Stimulated activated CD8-positive, alpha-beta memory T cell treated with anti-CD3 and anti-CD28 coated beads, Interleukin-7, amount 100 ng/mL, for 1 hour (primary cell): ENCODE data around the gene MYLK4.

Source experiments
- DNase-seq, 2 donors: peaks; one replicate each; pipeline ENCODE4 v3.0.0-alpha.2; 2020; ENCODE audit warnings: low read depth in 2 of 2

Gene MYLK4

DNA sequence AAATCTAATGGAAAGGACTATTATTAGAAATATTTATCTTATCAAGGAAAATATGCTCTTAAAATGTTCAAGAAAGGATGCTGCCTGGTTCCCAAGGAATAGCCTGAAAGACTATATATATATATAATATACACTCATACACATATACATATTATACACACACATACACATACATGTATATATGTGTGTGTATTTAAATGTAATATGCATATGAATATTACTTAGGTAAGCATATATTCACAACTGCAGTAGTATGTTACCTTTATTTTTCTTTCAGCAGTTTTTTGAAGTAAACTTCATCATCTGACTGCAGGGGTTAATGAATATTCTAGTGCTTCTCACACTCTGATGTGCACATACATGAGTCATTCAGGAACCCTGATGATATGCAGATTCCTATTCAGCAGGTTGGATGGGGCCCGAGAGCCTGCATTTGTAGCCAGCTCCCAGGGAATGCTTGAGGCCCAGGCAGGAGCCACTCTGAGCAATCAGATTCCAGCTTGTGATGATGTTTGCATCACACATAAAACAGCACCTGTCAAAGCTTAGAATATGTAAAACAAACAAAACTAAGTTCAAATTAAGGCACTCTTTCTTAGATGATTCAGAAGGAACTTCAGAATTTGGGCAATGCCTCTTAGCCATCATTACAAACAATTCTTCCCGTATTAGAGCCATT, 16.1 kb downstream of the MYLK4 start:
- DNase-seq = no peak

DNA sequence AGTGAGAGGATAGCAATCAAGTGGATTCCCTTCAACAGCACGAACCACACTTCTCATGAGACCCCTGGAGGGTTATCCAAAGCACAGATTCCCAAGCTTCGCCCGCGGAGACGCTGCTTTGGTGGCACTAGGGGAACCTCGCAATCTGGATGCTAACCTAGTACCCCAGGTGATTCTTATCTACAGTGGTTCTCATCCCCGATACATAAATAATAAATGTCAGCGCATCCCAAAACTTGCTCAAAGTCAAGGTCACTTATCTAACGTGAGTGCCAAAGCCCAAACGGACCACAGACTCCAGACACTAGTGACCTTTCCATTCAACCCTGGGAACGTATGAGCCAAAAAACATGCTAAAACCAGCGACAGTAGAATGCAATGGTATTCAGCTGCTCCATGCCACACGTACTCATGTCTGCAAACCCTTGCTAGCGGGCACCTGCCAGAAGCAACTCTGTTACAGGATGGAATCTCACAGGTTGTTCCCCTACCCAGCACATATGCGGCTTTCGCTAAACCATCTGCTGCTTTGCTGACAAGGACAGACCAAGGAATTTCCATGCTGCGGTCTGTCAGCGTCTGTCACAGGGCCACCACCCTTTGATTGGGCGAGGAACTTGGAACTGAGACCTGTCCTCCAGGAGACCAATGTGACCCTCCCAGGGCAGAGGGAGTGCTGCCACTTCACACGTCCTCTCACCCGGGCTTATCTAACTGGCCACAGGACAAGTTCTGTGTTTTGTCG, 16.8 kb downstream of the MYLK4 start:
- no peak for DNase-seq

DNA sequence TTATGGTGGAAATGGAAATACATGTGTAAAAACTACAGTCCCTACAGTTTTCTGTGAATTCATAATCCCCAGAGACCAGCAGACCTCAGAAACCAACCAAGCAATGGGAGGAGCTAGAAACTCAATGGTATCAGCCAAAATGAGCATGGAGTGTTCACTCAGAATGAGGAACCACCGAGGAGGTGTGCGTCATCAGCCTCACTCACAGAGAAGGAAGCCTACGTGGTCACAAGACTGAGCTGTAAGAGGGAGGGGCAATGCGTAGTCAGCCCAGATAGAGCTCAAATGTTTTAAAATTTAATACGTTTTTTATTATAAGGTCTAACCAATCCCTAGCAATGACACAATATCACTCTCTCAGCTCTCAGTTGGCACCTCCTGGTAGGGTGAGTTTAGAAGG, 17.4 kb downstream of the MYLK4 start:
- DNase-seq = peak in 1 of 2 donors; percentile 3

DNA sequence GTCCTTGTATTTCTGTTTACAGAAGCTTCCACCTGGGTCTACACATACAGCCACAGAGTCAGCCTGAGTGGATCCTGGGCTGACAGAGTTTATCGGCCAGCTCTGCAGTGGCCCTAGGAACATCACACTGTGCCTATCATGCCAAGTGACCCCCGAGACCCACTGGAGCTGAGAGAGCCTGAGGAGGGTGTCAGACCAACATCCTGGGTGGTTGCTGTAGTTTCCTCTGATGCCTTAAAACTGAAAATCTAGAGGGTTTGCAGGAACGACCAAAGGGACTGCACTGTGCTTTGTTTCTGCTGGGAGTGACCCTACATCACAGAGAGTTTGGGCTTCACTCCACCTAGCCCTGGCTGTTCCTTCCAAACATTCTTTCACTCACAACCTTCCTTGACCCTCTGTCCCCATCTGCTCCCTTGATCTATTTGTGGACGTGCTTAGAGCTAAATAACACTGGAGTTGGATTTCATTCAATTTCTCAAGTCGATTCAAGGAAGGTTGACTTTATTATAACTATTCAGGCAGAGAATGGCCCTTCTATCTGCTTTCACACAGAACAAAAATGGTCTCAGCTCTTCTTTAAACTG, 18.1 kb downstream of the MYLK4 start:
- no peak for DNase-seq

DNA sequence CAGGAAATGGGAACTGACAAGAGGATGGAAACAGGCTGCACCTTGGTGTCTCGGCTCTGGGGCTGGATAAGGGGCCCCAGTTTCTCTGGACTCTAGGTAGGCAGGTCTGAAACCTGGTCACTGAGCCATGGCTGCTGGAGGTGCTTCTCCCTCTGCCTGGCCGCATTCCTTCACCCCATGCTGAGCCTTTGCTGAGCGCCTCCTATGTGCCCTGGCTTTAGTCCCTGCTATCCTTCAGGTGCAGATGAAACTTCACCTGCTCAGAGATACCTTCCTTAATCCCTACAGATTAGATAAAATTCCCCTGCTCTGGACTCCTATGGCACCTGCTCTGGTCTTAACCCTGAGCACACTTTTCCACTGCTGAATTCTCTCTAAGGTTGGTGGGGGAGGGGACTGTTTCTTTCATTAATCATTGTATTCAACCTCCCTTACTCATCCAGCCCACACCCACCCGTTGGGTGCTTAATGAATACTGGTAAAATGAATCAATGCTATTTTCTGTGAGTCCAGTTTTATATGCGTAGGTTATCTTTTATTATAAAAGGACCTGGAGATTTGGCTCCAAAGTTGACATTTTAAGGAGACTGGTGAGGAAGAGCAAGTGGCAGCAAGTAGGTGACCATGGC, 19.3 kb downstream of the MYLK4 start:
- DNase-seq = no peak

DNA sequence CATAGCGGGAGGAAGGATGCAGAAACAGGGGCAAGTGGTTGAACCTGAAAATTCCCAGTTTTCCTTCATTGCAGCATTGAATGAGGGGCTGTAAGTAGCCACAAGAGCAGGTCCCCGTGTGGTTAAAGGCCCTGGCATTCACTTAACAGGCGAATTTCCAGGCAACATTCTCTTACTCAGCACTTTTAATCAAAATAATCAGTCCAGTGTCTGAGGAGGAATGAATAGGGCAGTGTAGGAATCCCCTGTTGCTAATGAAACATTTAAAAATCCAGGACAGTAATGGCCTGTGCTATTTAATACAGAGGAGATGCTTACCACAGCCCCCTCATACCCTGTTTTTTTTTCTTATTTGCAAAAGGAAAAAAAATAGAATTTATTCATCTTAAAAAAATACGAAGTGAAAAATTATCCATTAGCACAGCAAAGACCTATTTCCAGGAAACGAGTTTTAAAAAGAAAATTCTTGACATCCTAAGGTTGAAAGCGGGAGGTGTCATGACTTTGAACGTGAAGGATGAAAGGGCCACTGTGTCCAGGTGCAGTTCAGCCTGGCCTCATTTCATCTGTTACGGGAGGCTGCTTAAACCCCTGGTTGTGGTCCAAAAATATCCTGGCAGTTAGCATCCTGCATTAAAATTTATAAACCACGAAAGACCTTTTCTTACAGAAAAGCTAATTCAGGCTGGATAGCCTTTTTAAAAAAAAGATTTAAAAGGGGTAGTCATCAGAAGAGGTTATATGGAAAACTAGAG, 20.2 kb downstream of the MYLK4 start:
- no peak for DNase-seq

DNA sequence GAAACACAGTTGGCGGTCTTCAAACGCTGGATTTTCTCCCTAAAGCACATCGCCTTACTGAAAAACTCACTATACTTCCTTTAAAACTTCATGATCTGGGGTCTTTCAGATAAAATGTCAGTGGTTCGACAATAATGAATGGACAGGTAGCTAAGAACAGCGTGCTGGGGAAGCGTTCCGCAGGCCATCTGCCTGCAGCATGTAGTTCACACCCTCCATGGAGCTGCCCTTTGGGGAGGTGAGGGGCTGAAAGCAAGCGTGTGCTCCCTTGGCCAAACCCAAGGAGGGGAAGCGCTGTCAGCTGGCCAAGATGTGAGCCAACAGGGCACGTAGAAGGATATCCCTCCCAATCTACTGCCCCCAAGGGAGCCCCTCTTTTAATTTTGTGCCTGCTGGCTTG, 20.8 kb downstream of the MYLK4 start:
- DNase-seq = no peak

DNA sequence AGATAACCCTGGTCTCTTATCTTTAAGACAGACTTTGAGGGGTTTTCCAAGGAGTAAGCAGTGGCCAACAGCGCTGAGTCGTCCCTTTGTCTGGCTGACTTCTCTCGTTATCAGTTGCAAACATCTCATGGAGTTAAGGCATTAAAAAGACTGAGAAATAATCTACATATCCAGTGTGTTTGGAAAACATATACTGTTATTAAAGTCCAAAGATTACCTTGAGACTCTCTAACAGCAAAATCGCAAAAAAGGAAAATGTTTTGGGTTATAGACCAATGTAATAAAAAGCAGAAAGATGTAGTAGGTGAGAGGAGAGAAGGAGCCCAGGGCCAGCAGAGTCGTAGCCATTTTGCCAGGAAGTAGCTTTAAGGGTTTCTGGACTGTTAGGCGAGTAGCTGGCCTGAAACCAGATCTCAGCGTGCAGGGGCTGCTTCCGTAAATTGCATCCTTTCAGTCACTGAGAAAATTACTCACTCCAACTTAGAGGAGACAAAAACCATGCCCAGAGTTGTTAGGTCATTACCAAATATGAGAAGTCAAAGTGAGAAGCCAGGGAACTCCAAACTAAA, 24.6 kb downstream of the MYLK4 start:
- no peak for DNase-seq

DNA sequence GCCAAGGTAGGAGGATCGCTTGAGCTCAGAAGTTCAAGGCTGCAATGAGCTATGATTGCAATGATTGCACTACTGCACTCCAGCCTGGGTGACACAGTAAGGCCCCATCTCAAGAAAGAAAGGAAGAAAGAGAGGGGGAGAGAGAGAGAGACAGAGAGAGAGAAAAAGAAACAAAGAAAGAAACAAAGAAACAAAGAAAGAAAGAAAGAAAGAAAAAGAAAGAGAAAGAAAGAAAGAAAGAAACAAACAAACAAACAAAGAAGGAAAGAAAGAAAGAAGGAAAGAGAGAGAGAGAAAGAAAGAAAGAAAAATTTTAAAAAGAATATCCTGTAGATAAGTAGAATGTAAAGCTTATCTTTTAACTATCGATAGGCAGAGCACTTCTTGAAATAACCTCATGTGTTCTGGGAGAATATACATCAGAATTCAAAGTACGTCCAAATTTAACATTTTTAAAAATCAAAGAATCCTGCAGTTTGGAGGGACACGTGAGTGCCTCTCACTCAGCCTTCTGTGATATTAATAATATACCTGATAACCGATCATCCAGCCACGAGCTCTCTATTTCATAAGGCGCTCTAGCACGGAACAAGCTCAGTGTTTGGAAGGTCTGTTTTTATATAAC, 25.2 kb downstream of the MYLK4 start:
- no peak for DNase-seq

DNA sequence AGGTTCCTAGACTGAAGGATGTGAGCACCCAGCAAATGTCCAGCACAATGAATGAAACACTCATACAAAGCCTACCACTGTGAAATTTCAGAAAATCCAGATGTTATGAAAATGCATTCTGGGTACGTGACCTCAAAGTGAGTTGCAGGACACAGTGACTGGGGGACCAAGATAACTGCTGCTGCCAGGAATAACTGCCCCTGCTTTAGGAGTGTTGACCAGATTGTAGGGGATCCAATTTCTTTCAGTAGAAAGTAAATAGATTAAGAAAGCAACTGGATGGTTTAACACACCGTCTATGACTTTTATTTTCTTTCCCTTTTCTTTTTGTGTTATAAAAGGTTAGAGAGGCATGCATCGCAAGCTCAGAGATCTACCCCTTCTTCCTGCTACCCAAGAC, 29.5 kb downstream of the MYLK4 start:
- no peak for DNase-seq

DNA sequence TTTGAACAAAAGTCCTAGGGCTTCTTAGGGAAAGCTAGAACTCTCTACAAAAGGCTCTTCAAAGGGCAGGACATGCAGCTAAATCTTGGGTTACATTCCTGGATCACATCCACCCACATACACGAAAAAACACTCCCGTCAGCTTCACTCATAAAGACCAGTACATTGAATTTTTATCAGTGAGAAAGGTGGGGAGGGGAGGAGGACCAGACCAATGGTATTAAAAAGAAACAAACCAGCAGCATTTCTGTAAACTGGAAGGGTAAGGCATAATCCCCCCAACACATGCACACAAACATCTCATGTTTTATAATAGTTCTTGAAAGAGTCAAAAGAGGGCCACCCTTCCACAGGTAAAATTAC, 31.6 kb downstream of the MYLK4 start:
- DNase-seq = no peak

DNA sequence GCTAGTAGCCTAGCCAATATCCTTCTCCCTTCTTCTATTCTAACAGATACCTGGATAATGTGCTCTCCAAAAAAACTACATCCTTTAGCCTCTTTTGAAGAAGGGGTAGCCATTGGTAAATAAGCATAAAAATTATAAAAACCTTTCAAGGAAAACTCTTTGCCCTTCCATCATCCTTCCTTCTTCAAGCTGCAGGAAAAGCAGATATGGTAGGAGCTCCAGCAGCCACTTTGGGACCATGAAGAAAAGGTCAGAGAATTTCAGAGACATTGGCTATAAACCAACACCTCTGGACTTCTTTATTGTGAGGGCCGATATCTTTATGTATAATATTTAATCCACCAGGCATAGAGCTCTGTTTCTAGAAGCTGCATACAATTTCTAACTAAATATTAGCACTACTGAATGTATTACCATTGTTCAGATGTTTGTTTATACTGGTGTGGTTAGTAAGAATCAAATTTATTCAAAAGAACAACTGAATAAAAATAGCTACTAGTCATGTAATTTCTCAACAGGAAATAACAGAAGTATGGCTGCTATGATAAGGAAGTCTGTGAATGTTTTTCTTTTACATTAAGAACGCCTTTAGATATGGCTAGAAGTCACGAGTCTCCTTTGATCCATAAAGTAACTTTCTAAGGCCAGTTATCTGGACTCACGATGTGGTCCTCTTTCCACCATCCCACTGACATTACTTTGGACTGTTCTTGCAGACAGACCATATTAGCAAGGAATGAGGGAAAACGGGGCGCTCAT, 32.2 kb downstream of the MYLK4 start:
- DNase-seq = no peak

DNA sequence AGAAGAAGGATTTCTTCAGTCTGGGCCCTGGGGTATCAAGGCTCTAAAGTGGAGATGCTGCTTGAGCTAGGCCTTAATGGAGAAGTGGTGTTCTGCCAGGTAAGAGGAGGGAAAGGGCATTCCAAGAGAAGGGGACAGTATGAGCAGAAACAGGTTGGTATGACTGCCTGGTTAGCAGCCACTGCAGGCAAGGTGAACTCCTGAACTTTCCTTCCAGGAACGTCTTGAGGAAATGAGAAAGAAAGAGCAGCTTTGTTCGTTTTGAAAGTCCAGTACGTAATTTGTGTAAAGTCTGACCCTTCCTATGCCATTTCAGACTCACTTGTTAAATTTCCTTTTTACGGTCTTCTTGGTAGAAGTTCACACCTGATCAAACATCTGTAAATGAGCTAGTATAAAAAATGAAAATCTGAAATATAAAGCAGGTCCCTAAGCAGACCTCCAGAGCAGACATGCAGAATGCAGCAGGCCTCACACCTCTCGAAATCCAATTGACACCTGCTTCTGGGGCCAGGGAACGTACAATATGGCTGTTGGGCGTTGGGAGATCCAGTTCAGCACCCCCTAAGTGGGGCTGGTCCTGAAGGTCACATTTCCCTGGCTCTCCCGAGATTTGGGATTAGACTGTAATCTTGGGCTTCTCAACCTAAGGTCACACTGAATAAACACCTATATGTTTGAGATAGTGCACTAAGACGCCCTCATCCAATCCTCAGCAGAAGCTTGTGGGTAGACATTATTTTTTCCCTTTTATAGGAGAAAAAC, 33.6 kb downstream of the MYLK4 start:
- no peak for DNase-seq

DNA sequence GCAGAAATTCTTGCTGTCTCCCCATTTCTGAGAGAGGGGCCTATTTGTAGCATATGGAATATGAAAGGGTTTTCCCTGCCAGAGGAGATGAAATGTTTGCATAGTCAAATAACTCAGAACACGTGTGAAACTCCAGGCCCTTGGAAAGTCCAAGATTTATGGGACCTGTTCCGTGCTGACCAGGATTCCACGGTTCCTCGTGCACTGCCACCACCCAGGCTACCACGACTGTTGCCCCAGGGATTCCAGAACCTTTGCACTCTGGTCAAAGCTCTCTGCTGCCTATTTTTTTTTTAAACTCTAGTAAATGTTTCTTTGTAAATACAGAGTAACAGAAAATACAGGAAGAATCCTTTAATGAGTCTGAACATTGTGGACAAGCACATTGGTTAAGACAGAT, 35.0 kb downstream of the MYLK4 start:
- DNase-seq = no peak

DNA sequence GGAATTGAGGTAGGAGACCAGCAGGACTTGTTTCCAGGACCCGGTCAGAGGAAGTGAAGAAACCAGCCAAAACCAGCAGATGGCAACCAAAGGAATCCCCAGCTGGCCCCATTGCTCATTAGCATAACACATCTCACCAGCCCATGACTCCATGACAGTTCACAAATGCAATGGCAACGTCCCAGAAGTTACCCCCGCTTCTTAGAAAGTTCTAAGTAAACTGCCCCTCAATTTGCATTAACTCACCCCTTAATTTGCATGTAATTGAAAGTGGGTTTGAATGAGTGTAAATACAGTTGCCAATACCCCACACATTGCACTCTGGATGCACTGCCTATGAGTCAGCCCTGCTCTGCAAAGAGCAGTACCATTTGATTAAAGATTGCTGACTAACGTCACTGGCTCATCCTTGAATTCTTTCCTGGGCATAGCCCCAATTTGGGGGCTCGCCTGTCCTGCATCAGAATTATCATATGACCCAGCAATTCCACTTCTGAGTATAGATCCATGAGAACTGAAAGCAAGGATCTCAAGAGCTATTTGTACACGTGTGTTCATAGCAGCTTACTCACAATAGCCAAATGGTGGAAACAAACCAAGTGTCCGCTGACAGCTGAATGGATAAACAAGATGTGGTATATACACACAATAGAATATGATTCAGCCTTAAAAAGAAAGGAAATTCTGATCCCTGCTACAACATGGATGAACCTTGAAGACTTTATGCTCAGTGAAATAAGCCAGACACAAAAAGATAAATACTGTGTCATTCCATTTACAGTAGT, 36.4 kb downstream of the MYLK4 start:
- no peak for DNase-seq

DNA sequence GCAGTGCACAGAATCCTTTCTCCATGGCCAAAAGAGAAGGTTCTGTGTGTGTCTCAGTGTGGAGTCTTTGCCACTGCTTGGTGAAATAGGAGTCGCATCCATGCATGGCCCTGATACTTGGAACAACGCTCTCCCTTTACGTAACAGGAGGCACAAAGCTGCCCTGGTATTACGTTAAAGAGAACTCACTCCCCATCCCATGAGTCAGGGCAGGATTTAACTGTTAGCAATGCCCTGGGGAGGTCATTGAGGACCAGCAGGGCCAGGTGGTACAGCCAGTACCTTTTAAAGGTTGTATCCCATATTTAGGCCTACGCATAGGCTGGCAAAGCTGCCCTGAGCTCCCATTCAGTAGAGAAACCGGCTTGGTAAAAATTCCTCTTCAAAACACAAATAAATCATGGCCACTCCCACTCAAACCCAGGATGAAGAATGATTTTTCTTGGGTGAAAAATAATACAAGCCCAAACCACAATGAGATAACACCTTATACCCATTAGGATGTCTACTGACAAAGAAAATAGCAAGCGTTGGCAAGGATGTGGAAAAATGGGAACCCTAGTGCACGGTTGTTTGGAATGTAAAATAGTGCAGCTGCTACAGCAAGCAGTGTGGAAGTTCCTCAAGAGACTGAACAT, 37.1 kb downstream of the MYLK4 start:
- no peak for DNase-seq

DNA sequence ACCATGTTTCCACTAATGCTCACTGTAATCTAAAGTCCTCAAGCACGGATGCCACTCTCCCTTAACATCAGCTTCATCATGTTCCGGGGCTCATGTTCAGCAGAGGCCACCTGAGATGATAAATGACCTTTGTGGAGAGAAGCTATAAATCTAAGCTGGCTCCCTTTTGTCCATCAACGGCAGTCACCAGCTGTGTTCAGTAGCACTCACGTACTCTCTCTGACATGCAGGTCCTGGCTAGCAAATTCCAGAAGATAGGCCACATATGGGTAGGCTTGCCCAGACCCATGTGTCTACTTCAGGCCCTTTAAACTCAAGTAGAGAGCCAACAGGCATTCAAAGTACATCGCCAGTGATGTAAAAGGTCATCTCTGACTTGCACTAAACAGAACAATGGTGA, 38.6 kb downstream of the MYLK4 start:
- DNase-seq = no peak

DNA sequence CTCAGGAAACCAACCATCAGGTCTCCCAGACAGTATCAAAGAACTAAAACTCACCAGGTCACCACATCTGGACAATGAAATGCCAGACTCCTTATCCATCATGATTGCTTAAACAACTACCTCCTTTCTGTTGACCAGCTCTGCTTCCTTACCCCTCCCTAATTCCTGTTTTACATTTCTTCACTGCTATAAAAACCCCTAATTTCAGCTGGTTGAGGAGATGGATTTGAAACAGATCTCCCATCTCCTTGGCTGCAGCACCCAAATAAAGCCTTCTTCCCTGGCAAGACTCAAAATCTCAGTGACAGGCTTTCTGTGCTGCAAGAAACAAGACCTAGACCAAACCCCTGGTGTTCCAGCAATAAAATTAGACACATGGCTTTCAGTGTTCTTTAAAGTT, 40.3 kb downstream of the MYLK4 start:
- DNase-seq = no peak

DNA sequence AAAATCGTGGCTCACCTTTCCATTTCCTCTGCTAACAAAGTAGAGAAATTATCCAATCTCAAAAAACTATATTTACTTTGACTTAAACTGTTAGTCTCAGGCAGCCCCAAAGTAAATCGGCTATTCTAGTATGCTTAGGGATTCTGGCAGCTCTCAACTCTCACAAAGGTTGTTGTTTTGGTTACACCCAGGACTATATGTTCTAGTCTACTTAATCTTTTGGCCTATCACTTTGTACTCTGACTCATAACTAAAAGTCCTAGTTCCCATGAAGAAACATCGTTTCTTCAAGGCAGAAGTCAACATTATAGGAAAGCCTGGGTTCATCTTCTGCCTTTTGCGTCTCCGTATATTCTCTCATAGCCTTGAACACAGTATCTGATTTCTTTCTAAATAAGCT, 42.3 kb downstream of the MYLK4 start:
- DNase-seq = no peak
